Activated CD8-positive, alpha-beta memory T cell treated with anti-CD3 and anti-CD28 coated beads for 24 hours (primary cell): ENCODE results near the gene SCAI.
"Not testable (repeated sequence)": the region's sequence is repeated elsewhere in the genome, so short reads cannot be mapped to it uniquely, and the experiment has no call there.

Experiments
- DNase-seq: peaks from one replicate; pipeline ENCODE4 v3.0.0-alpha.2; 2020

Gene SCAI

DNA sequence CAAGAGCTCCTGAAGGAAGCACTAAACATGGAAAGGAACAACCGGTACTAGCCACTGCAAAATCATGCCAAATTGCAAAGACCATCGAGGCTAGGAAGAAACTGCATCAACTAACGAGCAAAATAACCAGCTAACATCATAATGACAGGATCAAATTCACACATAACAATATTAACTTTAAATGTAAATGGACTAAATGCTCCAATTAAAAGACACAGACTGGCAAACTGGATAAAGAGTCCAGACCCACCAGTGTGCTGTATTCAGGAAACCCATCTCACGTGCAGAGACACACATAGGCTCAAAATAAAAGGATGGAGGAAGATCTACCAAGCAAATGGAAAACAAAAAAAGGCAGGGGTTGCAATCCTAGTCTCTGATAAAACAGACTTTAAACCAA lies 131.3 kb downstream of the SCAI start:
- not testable (repeated sequence) for DNase-seq

GRCh38 chr9:125008599-125008998 lies 134.7 kb downstream of the SCAI start:
- no peak for DNase-seq

DNA sequence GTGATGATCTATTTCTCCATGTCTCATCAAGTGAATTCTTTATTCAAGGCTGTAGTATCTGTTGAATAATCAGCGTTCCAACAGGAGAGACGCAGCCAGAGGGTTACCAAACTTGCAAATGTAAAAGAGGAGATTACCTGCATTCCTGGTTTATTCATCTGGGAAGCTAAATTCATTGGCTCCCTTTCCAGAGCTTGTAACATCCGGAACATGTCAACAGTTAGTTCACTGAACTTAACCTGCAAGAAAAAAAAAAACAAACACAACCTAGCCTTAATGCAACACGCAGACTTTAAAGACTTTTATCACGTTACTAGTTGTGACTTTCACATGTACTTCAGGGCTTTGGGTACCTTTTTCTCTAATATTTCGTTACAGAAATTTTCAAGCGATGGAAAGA lies 140.0 kb downstream of the SCAI start:
- no peak for DNase-seq

DNA sequence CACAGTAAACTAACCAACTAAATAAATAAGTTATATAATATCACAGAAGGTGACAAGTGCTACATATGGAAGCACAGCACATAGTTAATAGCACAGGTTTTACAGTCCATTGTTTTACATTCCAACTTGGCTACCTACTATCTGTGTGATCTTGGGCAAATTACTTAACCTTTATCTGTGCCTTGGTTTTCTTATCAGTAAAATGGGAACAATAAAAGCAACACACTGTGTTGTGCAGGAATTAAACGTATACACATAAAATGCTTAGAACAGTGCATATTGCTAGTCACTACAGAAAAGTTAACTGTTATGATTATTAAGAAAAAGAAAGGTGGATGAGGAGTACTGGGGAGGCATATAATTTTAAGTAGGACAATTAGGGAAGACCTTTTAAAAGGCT lies 159.6 kb downstream of the SCAI start:
- DNase-seq: no peak

GRCh38 chr9:124980431-124980830 lies 162.9 kb downstream of the SCAI start:
- DNase-seq: no peak

GRCh38 chr9:124975131-124975530 lies 168.2 kb downstream of the SCAI start:
- no peak for DNase-seq

GRCh38 chr9:124973807-124974206 lies 169.5 kb downstream of the SCAI start:
- no peak for DNase-seq

GRCh38 chr9:124972241-124972770 lies 171.0 kb downstream of the SCAI start:
- no peak for DNase-seq

GRCh38 chr9:124969401-124969800 lies 173.9 kb downstream of the SCAI start:
- DNase-seq: no peak

DNA sequence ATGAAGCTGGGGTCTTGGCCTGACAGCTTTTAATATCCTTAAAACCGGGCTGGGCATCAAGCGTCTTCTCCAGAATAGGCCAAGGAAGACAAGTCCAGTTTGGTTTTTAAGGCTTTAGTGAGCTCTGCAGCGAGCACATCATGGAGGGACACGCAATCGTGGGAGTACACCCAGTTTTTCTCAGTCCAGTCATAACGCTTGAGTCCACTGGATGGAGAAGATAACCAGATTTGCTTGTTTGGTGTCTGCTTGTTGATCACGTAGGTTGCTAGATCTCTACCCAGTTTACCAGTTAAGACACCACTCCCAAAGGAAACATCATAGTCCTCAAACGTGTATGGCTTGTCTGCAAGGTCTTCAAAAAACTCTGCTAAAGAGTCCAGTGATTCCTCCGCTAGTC lies 175.1 kb downstream of the SCAI start:
- no peak for DNase-seq

- DNase-seq: not testable (repeated sequence)
These were observed 177.4 kb downstream of the SCAI start for GRCh38 chr9:124965775-124966568.

DNA sequence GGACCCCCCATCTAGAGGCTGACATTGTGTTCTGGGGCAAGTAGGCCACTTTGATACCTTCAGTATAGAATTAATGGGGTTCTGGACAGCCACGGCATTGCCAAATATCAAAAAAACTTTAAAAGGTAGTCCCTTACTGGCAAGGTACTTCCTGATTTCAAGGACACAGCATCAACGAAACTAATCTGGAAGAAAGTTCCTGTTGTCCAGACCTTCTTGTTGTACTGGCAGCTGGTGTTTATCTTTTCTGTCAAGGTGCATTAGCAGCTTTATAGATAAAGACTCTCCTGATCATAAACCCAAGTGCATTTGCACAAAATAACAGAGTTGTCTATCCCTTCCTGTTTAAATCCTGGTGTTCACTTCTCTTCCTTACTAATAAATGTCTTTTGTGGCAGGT lies 178.7 kb downstream of the SCAI start:
- no peak for DNase-seq

GRCh38 chr9:124964056-124964455 lies 179.3 kb downstream of the SCAI start:
- DNase-seq: no peak

- no peak for DNase-seq
These were observed 182.9 kb downstream of the SCAI start for GRCh38 chr9:124960409-124960752.

DNA sequence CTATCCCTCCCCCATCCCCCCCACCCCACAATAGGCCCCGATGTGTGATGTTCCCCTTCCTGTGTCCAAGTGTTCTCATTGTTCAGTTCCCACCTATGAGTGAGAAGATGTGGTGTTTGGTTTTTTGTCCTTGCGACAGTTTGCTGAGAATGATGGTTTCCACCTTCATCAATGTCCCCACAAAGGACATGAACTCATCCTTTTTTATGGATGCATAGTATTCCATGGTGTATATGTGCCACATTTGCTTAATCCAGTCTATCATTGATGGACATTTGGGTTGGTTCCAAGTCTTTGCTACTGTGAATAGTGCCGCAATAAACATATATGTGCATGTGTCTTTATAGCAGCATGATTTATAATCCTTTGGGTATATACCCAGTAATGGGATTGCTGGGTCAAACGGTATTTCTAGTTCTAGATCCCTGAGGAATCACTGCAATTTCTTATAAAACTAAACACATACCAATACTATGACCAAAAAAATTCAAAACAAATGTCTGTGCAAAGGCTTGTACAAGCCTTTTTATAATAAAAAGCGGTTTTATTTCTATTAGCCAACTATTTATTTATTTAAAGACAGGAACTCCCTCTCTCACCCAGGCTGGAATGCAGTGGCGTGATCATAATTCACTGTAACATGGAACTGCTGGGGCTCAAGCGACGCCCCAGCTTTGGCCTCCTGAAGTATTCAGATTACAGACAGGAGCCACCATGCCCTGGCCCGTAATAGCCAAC lies 183.5 kb downstream of the SCAI start:
- not testable (repeated sequence) for DNase-seq

GRCh38 chr9:124954255-124954654 lies 189.1 kb downstream of the SCAI start:
- DNase-seq: no peak

DNA sequence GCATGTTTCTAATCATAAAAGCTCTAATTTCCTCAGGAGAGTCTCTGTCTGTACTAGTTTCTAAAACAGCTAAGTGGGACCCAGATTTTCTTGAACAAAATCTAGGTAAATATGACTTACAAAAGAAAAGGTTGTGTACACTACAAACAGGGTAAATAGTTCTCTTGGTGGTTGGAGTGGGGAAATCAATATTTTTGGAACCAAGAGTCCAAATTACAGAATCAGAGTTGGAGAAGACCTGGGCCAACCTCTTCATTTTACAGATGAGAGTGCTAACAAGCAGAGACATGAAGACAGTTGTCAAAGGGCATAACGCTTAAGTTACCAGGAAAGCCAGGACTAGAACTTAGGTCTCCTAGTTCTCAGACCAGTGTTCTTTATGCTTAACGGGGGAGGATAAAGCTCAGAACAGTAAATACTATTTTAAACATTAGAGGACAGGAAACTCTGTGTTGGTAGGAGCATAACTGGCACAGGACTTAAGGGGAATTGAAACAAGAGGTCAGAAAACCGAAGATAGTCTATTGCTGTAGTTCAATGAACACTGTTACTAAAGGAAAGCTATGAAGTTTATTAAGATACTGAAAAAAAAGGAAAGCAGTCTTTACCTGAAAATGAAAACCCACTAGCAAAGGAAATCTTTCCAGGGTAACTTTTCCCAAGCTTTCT lies 193.1 kb downstream of the SCAI start:
- DNase-seq: no peak

DNA sequence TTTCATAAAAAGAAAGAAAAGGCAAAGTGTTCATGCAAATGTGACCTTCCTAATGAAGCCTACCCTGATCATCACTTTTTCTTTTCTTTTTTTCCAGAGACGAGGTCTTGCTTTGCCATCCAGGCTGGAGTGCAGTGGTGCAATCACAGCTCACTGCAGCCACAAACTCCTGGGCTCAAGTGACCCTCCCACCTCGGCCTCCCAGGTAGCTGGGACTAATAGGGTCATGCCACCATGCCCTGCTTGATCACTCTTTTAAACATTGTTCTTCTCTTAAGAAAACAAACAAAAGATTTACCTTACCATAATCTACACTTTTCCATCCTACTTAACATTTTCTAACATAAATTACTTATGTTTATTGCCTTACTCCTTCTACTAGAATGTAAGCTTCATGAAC lies 193.9 kb downstream of the SCAI start:
- DNase-seq: no peak

DNA sequence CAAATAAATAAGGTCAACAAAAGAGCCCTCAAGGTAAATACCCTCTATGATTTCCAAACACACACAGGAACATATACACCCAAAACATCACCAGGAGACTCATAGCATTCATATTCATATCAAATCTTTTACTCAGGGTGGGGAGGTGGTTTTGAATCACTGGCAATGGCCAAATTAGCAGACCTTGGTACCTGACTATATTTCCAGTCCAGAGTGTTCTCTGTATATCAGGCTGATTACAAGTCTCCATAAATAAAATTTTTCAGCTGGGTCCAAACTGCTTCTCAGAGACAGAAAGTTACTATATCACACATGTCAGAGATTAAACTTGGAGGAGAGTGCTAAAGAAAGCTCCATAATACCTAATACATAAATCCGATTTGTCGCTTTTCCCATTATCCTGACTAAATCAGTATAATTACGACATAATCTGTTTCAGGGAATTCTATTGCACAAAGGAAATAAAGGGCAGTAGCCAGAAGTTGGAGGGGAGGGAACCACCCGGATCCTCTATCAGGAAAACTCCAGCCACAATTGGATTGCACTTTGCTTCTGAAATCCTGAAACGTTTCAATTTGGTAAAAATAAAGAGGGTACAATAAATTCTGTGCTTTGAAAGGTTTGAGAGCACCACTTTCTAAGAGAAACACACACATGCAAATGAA lies 195.5 kb downstream of the SCAI start:
- DNase-seq: no peak

DNA sequence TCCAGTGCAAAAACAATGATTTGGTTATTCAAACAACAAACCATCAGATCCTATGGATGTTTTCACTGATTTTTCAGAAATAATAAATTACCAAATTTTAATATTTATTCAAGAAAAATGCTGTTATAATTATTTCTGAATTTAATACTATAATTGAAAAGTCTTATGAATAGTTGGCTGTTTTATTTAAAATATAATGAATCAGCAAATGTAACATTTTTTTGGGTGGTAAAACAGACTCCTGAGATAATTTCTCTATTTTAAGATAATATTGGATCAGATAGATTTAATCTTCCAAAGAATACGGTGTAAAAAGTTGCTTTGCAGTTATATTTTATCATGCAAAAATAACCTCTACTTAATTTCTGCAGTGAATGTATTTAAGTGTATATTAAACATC lies 197.2 kb downstream of the SCAI start:
- DNase-seq: no peak

GRCh38 chr9:124941679-124942561 lies 201.4 kb downstream of the SCAI start:
- DNase-seq: no peak
